Suppressor macrophage treated with lipopolysaccharide for 4 hours (primary cell): Measurements from ENCODE around the gene AMDHD2.
"Not testable (repeated sequence)": the region's sequence is repeated elsewhere in the genome, so short reads cannot be mapped to it uniquely, and the experiment has no call there.

Experiments used
- DNase-seq: peaks from one replicate; pipeline ENCODE4 v3.0.0-alpha.2; 2020

Gene AMDHD2, protein sequence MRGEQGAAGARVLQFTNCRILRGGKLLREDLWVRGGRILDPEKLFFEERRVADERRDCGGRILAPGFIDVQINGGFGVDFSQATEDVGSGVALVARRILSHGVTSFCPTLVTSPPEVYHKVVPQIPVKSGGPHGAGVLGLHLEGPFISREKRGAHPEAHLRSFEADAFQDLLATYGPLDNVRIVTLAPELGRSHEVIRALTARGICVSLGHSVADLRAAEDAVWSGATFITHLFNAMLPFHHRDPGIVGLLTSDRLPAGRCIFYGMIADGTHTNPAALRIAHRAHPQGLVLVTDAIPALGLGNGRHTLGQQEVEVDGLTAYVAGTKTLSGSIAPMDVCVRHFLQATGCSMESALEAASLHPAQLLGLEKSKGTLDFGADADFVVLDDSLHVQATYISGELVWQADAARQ

DNA sequence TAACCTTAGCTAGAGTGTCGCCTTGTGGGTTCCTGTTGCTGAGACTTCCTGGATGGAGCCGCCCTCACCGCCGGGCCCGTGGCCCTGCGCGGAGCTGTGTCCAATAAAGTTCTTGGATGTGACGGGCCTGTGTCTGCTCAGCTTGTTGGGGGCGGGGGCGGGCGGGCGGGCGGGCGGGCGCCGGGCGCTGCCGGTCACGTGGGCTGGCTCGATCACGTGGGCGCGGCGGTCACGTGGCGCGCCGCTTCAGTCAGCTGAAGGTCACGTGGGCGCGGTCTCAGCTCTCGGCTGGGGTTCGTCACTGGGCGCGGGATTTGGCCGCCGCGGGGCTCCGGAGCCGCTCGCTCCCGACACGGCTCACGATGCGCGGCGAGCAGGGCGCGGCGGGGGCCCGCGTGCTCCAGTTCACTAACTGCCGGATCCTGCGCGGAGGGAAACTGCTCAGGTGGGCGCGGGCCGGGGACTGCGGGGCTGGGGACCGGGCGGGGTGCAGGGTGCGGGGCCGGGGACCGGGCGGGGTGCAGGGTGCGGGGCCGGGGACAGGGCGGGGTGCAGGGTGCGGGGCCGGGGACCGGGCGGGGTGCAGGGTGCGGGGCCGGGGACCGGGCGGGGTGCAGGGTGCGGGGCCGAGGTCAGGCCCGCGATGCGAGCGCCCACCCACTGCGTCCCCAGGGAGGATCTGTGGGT is at the start of gene AMDHD2:
AMDHD2 (plus strand) TSS at position 275 of the 687 bp plus-strand sequence; CDS start at position 363, 88 bp downstream.
- peak; percentile 96 for DNase-seq

DNA sequence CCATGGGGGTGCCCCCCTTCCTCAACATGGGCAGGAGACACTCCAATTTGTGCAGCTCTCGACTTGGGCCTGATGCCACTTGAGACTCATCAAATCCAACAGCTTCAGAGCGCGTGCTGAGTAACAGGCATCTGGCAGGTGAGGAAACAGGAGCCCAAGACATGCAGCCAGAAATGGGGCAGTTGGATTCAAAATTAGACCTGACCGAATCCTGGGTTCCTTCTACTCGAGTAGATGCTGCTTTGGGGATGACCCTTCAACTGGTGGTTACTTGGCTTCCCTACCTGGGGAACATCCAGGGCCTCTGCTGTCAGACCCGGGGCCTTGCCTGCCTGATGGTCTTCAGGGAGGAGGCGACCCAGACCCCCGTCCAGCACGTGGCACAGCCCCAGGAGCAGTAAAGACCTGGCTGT is 49.6 kb upstream of the AMDHD2 start:
- DNase-seq = no peak

DNA sequence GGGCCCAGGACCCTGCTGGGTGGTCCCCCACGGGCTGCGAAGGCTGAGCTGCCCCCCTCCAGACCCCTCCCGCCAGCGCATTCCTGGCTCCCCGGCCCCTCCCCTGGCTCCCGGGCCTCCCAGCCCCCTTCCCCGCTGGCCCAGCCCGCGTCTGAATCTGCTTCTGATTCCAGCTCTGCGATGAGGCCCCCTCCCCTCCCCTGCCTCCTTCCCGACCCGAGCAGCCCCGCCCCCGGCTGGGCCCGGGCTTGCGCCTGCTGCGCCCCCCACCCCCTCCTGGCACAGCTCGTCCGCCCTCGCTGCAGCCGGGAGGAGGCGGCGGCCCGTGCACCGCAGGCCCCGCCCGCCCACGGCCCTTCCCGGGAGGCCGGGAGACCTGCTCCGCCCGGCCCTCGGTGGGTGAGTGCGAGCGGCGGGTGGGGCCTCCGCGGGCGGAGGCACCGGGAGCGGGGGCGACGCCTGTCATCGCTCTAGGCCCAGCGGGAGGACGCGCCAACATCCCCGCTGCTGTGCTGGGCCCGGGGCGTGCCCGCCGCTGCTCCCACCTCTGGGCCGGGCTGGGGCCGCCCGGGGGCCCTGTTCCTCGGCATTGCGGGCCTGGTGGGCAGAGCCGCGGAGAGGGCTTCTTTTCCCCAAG is 49.0 kb upstream of the AMDHD2 start, which contains the start of gene NTN3:
NTN3 (plus strand) TSS at position 282 of the 637 bp plus-strand sequence. CDS start 405 bp downstream, outside the sequence.
- DNase-seq = no peak

DNA sequence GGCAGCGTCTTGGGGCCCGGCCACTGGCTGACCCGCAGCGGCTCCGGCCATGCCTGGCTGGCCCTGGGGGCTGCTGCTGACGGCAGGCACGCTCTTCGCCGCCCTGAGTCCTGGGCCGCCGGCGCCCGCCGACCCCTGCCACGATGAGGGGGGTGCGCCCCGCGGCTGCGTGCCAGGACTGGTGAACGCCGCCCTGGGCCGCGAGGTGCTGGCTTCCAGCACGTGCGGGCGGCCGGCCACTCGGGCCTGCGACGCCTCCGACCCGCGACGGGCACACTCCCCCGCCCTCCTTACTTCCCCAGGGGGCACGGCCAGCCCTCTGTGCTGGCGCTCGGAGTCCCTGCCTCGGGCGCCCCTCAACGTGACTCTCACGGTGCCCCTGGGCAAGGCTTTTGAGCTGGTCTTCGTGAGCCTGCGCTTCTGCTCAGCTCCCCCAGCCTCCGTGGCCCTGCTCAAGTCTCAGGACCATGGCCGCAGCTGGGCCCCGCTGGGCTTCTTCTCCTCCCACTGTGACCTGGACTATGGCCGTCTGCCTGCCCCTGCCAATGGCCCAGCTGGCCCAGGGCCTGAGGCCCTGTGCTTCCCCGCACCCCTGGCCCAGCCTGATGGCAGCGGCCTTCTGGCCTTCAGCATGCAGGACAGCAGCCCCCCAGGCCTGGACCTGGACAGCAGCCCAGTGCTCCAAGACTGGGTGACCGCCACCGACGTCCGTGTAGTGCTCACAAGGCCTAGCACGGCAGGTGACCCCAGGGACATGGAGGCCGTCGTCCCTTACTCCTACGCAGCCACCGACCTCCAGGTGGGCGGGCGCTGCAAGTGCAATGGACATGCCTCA is 48.3 kb upstream of the AMDHD2 start:
- DNase-seq = no peak

DNA sequence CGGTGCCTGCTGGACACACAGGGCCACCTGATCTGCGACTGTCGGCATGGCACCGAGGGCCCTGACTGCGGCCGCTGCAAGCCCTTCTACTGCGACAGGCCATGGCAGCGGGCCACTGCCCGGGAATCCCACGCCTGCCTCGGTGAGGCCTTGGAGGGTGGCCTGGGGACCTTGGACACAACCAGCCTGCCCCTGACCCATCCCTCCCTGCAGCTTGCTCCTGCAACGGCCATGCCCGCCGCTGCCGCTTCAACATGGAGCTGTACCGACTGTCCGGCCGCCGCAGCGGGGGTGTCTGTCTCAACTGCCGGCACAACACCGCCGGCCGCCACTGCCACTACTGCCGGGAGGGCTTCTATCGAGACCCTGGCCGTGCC is 47.7 kb upstream of the AMDHD2 start:
- no peak for DNase-seq

DNA sequence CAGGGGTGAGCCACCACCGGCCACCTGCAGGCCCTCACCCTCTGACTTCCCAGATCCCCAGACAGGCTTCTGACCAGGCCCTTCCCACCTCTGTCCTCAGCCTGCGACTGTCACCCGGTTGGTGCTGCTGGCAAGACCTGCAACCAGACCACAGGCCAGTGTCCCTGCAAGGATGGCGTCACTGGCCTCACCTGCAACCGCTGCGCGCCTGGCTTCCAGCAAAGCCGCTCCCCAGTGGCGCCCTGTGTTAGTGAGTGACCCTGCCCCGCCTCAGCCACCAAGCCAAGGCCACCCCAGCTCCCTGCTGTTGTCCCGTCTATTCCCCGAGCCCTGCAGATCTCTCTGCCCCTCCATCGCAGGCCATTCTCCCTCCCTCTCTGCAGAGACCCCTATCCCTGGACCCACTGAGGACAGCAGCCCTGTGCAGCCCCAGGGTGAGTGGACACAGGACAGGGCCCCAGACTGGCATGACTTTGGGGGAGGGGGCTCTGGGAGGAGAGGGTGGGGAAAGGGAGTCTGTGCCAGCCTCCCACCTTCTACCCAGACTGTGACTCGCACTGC is 47.2 kb upstream of the AMDHD2 start:
- DNase-seq = no peak

DNA sequence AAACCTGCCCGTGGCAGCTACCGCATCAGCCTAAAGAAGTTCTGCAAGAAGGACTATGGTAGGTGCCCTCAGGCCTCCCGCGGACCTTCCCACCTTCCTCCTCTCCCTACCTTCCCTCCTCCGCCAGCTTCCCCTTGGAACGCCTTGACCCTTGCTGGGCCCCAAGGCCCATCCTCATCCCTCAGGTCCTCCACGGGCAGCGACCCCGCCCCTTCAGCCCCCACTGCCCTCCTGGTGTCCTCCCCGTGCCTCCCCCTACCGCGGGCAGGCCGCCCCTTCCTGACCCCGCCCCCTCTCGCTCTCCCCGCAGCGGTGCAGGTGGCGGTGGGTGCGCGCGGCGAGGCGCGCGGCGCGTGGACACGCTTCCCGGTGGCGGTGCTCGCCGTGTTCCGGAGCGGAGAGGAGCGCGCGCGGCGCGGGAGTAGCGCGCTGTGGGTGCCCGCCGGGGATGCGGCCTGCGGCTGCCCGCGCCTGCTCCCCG is 46.7 kb upstream of the AMDHD2 start:
- no peak for DNase-seq

DNA sequence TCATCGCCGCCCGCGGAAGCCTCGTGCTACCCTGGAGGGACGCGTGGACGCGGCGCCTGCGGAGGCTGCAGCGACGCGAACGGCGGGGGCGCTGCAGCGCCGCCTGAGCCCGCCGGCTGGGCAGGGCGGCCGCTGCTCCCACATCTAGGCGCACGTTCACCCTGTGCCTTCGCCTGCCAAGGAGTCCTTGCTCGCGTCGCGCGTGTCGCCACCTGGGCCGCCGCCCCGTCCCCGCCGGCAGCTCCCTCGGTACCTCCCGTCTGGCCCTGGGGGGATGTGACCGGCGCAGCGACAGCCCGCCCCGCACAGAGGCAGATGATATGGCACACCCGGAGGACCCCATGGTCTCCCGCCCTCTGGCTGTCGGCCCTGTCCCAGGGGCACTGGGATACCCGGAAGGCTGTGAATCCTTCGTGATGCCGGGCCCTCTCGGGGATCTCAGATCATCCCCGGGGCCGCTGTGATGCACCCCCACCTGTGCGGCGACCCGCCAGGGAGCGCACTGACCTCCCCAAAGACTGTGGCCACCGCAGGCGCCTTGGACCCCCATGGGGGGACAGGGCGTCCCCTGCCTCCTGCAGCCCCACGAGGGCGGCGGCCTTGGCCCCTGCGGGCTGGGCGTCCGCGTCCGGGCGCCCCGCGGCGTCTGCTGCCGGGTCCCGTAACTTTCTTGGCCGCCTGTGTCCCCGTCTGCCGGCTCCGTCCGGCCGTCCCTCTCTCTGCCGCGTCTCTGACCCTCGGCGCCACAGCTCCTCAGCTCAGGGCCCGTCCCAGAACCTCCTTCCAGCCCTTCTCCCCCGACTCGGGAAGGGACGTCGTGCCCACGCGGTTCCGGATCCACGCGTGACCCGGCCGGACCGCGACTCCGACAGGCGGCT is 45.9 kb upstream of the AMDHD2 start:
- peak; percentile 72 for DNase-seq

DNA sequence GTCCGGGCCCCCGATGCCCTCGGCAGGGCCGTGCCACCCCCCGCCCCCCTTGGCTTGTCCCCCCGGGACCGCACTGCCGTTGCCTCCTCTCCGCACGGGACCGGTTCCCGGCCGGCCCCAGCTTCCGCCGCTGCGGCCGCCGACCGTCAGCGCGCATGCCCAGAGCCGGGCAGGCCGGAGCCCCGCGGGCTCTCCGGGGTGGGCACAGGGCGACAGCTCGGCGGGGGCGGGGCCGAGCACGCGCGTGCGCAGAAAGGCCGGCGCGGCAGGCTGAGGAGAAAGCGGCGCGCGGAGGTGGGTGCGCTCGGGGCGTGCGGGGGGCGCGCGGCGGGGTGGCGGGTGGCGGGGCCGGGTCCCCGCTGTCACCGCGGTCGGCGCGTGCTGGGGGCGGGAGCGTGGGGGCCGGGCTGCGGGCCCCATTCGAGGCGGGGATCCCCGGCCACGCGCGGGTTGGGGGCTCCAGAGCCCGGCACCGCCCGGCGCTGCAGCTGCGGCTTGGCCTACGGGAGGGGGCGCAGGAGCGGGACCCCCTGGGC is 45.2 kb upstream of the AMDHD2 start, which contains the start of gene TBC1D24:
TBC1D24 (plus strand) TSS at position 251 of the 536 bp plus-strand sequence. CDS start 21,022 bp downstream, outside the sequence.
- peak; percentile 95 for DNase-seq

DNA sequence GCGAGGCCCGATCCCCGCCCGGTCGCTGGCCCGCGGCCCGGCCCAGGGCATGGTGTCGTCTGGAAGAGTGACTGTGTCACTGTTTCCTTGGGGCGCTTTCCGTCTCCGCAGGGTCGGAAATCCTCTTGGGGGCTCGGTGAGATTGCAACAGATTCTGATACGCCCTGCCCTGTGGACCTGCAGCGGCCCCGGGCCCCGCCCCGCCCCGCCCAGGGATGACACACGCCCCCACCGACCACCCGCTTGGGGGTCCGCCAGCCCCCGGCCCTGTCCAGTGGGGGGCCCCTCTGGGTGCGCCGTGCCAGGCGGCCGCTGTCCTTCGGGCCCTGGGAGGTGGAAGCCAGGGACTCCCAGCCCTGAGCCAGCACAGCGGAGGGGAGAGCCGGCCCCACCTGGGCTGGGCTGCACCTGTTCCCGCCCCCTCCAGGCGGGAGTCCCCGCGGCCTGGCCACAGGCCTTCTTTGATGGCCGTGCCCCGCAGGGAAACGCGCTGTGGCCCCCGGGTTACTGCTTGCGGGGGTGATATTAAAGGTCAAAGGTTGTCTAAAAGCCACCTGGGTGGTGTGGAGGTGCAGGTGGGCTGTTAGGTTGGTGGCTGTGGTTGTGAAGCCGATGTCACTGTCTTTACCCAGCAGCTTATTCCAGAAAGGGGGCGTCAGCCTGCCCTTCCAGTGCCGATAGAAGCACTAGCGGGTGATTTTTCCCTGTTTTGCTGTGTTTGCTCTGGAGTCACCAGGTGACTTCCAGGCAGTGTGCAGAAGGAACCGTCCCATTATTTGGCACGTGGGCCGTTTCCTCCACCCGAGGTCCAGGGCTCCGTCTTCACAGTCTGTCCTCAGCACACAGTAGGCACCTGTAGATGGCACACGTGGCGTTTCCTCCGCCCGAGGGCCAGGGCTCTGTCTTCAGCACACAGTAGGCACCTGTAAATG is 44.5 kb upstream of the AMDHD2 start:
- DNase-seq = no peak

DNA sequence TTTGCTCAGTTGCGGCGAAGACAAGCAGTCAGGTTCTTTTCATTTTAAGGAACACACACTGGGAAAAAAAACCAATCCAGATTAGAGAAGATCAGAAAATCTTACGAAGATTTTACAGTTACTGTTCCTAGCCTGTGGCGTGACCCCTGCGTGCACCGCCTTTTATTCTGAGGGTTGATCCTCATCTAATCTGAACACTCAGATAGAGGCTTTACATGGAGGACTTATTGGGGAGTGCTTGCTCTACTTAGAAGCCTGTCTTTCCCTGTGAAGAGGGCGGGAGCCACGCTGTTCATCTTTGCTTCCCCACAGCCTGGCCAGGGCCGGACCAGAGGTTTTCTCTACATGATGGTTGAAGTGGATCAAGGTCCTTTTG is 43.8 kb upstream of the AMDHD2 start:
- no peak for DNase-seq

DNA sequence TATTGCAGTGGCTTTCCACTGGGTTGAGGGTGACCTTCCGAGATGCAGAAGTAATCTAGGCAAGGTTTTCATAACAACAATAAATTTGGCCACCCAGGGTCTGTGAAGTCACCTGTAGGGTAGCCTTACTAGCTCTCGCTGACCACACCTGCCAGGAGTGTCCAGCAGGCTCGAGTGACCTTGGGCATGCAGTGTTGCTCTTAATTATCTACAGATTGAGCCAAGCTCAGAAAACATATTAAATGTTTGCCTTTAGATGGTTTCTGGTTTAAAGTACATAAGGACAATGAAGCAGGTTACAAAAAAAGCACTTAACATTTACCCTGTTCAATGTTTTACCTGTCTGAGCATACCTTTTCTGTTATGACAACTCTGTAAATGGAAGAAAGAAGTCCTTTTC is 43.4 kb upstream of the AMDHD2 start:
- no peak for DNase-seq

DNA sequence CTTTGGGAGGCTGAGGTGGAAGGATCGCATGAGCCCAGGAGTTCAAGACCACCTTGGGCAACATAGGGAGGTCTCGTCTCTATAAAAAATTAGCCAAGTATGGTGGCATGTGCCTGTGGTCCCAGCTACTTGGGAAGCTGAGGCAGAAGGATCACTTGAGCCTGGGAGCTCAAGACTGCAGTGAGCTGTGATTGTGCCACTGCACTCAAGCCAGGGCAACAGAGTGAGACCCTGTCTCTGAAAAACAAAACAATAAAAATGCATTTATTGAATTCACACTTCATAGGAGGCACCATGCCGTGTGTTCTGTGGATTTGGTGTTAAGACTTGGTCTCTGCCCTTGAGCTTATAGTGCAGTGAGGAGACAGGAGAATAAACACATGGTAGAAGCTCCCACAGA is 42.8 kb upstream of the AMDHD2 start:
- DNase-seq = no peak

DNA sequence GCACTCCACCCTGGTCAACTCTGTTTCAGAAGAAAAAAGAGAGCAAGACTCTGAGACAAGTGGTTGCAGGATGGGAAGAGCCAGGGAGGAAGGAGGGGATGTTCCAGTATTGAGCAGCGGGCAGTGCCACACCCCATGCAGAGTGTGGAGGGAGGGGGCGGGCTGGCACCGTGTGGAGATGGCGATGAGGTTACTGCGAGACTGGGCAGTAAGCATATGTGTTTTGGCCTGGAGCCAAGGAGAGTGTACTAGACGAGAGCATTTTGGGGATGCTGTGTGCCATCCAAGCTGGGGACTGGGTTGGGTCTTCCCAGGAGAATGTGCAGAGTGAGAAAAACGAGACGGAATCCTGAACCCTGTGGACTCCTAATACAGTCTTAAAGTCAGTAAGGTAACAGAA is 41.9 kb upstream of the AMDHD2 start:
- DNase-seq = no peak

DNA sequence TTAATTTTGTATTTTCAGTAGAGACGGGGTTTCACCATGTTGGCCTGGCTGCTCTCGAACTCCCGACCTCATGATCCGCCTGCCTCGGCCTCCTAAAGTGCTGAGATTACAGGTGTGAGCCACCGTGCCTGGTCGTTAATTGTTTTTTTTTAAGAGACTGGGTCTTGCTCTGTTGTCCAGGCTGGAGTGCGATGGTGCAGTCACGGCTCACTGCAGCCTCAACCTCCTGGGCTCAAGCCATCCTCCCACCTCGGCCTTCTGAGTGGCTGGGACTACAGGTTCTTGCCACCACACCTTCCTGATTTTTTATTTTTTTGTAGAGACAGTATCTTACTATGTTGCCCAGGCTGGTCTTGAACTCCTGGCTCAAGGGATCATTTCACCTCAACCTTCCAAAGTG is 40.2 kb upstream of the AMDHD2 start:
- DNase-seq = not testable (repeated sequence)

DNA sequence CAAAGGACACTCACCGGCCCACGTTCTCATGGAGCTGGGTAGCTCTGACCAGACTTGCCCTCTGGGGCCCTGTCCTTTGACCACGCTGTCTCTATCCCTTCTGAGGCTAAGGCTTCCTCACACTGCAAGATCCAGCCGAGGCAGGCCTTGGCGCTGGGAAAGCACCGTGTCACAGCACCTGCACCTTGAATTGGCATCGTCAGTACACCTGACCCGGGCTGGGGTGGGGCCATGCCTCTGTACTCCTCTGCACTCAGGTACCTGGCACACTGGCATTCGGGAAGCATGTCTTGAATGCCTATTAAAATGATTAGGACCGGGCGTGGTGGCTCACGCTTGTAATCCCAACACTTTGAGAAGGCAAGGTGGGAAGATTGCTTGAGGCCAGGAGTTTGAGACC is 39.2 kb upstream of the AMDHD2 start:
- no peak for DNase-seq

DNA sequence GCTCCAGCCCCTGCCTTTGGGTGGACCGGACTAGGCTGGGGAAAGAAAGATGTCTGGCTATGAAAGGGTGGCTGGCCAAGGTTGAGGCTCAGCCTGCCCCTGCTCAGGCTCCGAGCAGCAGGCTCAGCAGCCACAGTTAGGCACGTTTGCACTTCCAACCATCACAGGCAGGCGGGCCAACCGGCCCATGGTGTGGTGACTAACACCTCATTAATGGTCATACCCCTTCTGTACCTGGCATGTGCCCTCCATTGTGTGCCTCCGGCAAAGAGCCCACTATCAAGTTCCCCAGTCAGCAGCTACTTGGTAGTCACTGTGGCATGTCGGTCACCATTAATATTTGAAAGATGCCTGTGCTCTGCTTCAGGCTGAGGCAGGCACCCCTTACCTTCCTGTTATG is 38.5 kb upstream of the AMDHD2 start:
- DNase-seq = no peak

DNA sequence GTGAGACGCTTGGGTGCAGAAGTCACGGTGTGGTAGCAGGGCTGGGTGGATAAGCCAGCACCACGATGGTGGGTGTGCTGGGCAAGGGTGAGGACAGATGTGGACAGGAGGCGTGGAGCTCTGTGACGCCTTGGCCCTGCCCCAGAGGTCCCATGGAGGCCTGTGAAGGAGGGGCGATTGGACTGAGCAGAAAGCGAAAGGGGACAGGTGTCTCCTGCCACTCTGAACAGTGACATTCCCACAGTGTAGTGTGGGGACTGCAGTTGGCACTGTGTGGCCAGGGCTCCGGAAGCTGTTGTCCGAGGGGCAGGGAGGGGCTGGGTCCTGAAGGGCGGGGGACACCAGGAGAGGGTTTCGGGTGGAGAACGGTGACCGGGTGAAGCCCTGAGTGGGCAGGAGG is 37.9 kb upstream of the AMDHD2 start:
- no peak for DNase-seq

DNA sequence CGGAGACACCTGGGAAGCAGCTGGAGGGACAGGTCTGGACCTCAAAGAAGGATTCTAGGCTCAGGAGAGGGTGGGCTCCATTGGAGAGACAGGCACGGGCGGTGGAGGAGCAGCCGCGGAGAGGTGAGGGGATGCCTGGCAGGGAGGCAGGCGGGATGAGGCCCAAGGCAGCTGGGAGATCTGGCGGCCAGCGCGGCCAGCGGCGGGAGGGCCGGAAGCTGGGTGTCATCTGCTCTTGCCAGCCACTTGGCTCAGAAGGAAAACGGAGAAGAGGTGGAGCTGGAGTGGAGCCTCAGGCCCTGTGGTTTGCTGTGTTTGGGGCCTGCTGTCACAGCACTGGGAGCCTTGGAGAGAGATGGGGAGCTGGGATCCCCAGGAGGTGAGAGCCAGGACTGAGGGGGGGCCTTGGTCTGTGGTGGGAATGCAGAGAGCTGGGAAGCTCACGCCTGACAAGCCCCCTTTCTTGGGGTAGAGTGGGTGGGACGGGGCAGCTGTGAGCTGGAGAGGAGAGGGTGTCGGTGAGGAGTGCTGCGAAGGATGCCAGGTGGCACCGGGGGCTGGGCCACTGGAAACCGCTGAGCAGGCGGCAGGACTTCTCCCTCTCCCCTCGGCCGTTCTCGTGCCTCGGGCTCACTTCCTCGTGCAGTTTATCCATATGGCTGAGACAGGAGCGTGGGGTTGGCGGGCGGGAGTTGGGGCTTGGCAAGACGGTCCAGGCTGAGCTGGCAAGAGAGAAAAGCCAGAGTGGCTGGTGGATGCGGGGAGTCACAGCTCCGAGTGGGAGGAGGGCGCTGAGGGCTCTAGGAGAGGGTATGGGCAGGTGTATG is 37.2 kb upstream of the AMDHD2 start:
- peak; percentile 48 for DNase-seq
